ENCODE data around the gene C18orf63. TPM values are rescaled to one million over a fixed set of nuclear protein-coding genes. Genes with fewer than 3 reads are reported as not detected.

Gene C18orf63
- total and polyA plus RNA-seq, 4 donors, result not detected

DNA sequence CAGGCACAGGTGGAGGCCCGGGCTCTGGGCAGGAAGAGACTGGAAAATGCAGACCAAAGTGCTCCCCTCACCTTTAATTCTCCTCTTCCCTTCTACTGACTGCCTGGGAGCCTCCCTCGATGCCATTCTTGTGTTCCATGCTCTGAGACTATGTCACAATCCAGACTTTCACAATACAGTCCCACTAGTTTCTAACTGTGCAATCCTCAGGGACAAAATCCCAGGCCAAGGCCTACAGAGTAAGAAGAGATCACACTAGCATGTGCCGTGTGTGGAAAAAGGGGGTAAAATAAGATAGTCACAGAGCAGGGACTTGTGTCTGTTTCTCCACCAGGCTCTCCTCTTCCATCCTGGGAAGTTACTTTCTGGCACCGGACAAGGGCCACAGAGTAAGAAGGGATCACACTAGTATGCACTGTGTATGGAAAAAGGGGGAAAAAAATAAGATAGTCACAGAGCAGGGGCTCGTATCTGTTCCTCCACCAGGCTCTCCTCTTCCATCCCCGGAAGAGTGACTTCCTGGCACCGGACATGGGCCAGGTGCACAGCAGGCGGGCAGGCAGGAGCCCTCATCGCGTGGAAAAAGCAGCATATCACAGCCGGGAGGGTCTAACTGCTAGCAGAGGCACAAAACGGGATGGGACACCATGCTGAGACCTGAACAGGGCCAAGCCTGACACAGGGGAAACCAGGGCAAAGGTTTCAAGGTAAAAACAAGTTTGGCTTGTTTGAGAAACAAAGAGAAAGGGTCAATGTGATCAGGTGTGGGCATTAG, 33.5 kb upstream of the C18orf63 start:
- peaks cover 24 to 95% (median 82%) of the 10 kb centered on the region in 4 donors for H3K4me1 ChIP-seq (ENCODE audit: control insufficient read depth in 4 of 4, insufficient read depth in 4 of 4, low read length in 3 of 4)
- H3K27ac ChIP-seq (ENCODE audit: low read depth in 1 of 2, low read length in 2 of 2), result peak overlapping the region; percentile 83 to 87
- peak overlapping the region; percentile 40 to 70 for H3K9ac ChIP-seq (ENCODE audit: low read depth in 1 of 2, low read length in 2 of 2)
- WGBS, result 20% methylated on average over 12 of the region's 12 CpGs
- peak overlapping the region in 1 of 3 donors; percentile 16 for H3K4me3 ChIP-seq (ENCODE audit: low read depth in 1 of 3, low read length in 3 of 3)
- DNase-seq (ENCODE audit: low spot score), result no peak
- peak; percentile 26 for TF ChIP-seq ZBTB33 (IDR thresholded peaks at IDR 0.05)
- TF ChIP-seq, protein P1, sequence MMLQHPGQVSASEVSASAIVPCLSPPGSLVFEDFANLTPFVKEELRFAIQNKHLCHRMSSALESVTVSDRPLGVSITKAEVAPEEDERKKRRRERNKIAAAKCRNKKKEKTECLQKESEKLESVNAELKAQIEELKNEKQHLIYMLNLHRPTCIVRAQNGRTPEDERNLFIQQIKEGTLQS (IDR thresholded peaks at IDR 0.05), result peak; percentile 32
- TF ChIP-seq FOXA1 (IDR thresholded peaks at IDR 0.05), result no peak
- TF ChIP-seq JUND (IDR thresholded peaks at IDR 0.05), result peak in 1 of 2 donors; percentile 51
- TF ChIP-seq TAF1 (conservative IDR thresholded peaks at IDR 0.05), result peak; percentile 22
- peak; percentile 14 for TF ChIP-seq FOXA2 (IDR thresholded peaks at IDR 0.05)
- TF ChIP-seq HNF4A (conservative IDR thresholded peaks at IDR 0.05), result peak; percentile 57 to 73
- peak; percentile 88 to 93 for TF ChIP-seq RXRA (IDR thresholded peaks at IDR 0.05)
- no peak for TF ChIP-seq NR2F2 (IDR thresholded peaks at IDR 0.05)
- no peak for TF ChIP-seq EGR1 (IDR thresholded peaks at IDR 0.05; ENCODE audit: low read depth in 2 of 2)
- peak; percentile 43 for TF ChIP-seq MAX (IDR thresholded peaks at IDR 0.05)
- TF ChIP-seq SP1 (IDR thresholded peaks at IDR 0.05), result peak; percentile 94
- no peak for TF ChIP-seq YY1 (IDR thresholded peaks at IDR 0.05)
- peak in 1 of 2 donors; percentile 33 for TF ChIP-seq GABPA (IDR thresholded peaks at IDR 0.05 in 1 of 2, conservative IDR thresholded peaks at IDR 0.05 in 1 of 2)
- peak; percentile 28 for TF ChIP-seq HNF4G (IDR thresholded peaks at IDR 0.05)
- peak in 1 of 2 donors; percentile 57 for TF ChIP-seq RAD21 (IDR thresholded peaks at IDR 0.05)
- peak; percentile 54 for TF ChIP-seq REST (IDR thresholded peaks at IDR 0.05)
- peaks cover 0 to 11% (median 2%) of the 10 kb centered on the region in 4 donors for H3K36me3 ChIP-seq (ENCODE audit: control insufficient read depth in 4 of 4, insufficient read depth in 3 of 4, low read depth in 1 of 4, low read length in 3 of 4)
- no peaks in the 10 kb centered on the region for H3K9me3 ChIP-seq (ENCODE audit: control insufficient read depth in 4 of 4, low read length in 3 of 4)
- H3K27me3 ChIP-seq (ENCODE audit: control insufficient read depth in 4 of 4, insufficient read depth in 4 of 4, low read length in 3 of 4), result no peaks in the 10 kb centered on the region

All from liver (tissue), 9 donors.